ENCODE results near the gene CTNND2.

Gene CTNND2

DNA sequence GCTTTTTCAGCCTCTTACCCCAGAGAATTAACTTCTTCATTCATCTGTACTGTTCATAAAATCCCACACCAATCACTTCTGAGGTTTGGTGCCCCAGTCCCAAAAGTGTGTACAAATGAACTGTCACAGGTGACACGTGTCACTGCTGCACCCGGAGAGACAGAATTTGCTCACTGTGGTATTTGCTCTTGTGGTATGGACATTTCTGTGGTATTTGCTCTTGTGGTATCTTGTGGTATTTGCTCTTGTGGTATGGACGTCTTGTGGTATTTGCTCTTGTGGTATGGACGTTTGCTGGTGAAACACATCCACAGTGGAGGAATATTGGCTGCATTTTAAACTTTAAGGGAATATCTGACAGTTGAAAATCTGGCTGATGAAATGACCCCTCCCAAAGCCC is 928.3 kb downstream of the CTNND2 start:
- Histone ChIP-seq H3K27ac (ENCODE audit: insufficient read depth, low read depth, low read length, poor library complexity, severe bottlenecking) (no peak overlapping the region), H3K9me3 (ENCODE audit: control insufficient read depth, low read length) (no peaks in the 10 kb centered on the region), H3K27me3 (ENCODE audit: control insufficient read depth, insufficient read depth, low read length, poor library complexity, severe bottlenecking) (no peaks in the 10 kb centered on the region), H3K4me1 (ENCODE audit: control insufficient read depth, insufficient read depth, low read length) (no peaks in the 10 kb centered on the region), H3K4me3 (ENCODE audit: insufficient read depth, low read depth, low read length) (no peak overlapping the region), H3K36me3 (ENCODE audit: control insufficient read depth, insufficient read depth, low read length) (peaks cover 5% of the 10 kb centered on the region)
- 94% methylated on average over 4 of the region's 4 CpGs for WGBS, 2 experiments

- no peak overlapping the region for H3K4me3 ChIP-seq (ENCODE audit: insufficient read depth, low read depth, low read length)
- no peaks in the 10 kb centered on the region for H3K9me3 ChIP-seq (ENCODE audit: control insufficient read depth, low read length)
- no peak overlapping the region for H3K27ac ChIP-seq (ENCODE audit: insufficient read depth, low read depth, low read length, poor library complexity, severe bottlenecking)
- H3K4me1 ChIP-seq (ENCODE audit: control insufficient read depth, insufficient read depth, low read length): peaks cover 3% of the 10 kb centered on the region
- peaks cover 5% of the 10 kb centered on the region for H3K36me3 ChIP-seq (ENCODE audit: control insufficient read depth, insufficient read depth, low read length)
- 93% methylated on average over 2 of the region's 2 CpGs for WGBS, 2 experiments
- no peaks in the 10 kb centered on the region for H3K27me3 ChIP-seq (ENCODE audit: control insufficient read depth, insufficient read depth, low read length, poor library complexity, severe bottlenecking)
Observed at GRCh38 chr5:10974850-10975249, 929.4 kb downstream of the CTNND2 start.

- Histone ChIP-seq H3K27ac (ENCODE audit: insufficient read depth, low read depth, low read length, poor library complexity, severe bottlenecking) (no peak overlapping the region), H3K4me3 (ENCODE audit: insufficient read depth, low read depth, low read length) (no peak overlapping the region), H3K9me3 (ENCODE audit: control insufficient read depth, low read length) (no peaks in the 10 kb centered on the region), H3K27me3 (ENCODE audit: control insufficient read depth, insufficient read depth, low read length, poor library complexity, severe bottlenecking) (no peaks in the 10 kb centered on the region), H3K4me1 (ENCODE audit: control insufficient read depth, insufficient read depth, low read length) (peaks cover 5% of the 10 kb centered on the region), H3K36me3 (ENCODE audit: control insufficient read depth, insufficient read depth, low read length) (peaks cover 5% of the 10 kb centered on the region)
- WGBS, 2 experiments: 94 to 95% methylated on average over 14 of the region's 14 CpGs
Observed at GRCh38 chr5:10973316-10973715, 930.9 kb downstream of the CTNND2 start.

GRCh38 chr5:10969684-10970180 is 934.5 kb downstream of the CTNND2 start:
- Histone ChIP-seq H3K4me1 (ENCODE audit: control insufficient read depth, insufficient read depth, low read length) (peaks cover 5% of the 10 kb centered on the region), H3K9me3 (ENCODE audit: control insufficient read depth, low read length) (no peaks in the 10 kb centered on the region), H3K36me3 (ENCODE audit: control insufficient read depth, insufficient read depth, low read length) (peaks cover 5% of the 10 kb centered on the region), H3K27me3 (ENCODE audit: control insufficient read depth, insufficient read depth, low read length, poor library complexity, severe bottlenecking) (no peaks in the 10 kb centered on the region), H3K27ac (ENCODE audit: insufficient read depth, low read depth, low read length, poor library complexity, severe bottlenecking) (no peak overlapping the region), H3K4me3 (ENCODE audit: insufficient read depth, low read depth, low read length) (no peak overlapping the region)
- 84 to 85% methylated on average over 8 of the region's 8 CpGs for WGBS, 2 experiments

DNA sequence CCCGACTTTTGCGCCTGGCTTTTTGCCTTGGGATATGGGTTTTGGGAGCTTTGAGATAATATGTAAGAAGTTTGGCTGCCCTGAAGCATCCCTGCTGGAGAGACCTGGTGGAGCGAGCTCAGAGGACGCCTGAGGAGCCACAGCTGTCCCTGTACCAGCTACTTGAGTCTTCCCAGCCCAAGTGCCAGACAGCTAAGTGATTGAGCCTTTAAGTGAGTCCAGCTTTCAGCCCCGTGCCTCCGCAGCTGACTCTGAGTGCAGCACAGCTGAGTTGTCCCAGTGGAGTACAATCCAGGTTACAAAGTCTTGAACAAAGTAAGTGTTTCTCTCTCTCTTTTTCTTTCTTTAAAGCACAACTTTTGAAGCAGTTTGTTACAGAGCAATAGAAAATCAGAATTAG is 939.4 kb downstream of the CTNND2 start:
- H3K27me3 ChIP-seq (ENCODE audit: control insufficient read depth, insufficient read depth, low read length, poor library complexity, severe bottlenecking): no peaks in the 10 kb centered on the region
- H3K9me3 ChIP-seq (ENCODE audit: control insufficient read depth, low read length): no peaks in the 10 kb centered on the region
- no peaks in the 10 kb centered on the region for H3K36me3 ChIP-seq (ENCODE audit: control insufficient read depth, insufficient read depth, low read length)
- WGBS, 2 experiments: 93% methylated on average over 6 of the region's 6 CpGs
- H3K4me1 ChIP-seq (ENCODE audit: control insufficient read depth, insufficient read depth, low read length): peaks cover under 1% of the 10 kb centered on the region
- H3K4me3 ChIP-seq (ENCODE audit: insufficient read depth, low read depth, low read length): no peak overlapping the region
- H3K27ac ChIP-seq (ENCODE audit: insufficient read depth, low read depth, low read length, poor library complexity, severe bottlenecking): no peak overlapping the region

DNA sequence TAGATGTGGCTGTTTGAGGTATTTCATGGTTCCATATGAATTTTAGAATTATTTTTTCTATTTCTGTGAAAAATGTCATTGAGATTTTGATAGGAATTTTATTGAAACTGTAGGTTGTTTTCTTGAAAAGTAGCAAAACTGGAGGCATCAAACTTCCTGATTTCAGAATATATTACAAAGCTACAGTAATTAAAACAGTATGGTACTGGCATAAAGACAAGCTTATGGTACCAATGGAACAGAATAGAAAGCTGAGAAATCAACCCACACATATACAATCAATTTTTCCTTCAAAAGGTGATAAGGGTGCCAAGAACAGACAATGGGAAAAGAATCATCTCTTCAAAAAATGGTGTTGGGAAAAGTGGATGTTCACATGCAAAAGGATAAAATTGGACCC is 945.5 kb downstream of the CTNND2 start:
- H3K4me3 ChIP-seq (ENCODE audit: insufficient read depth, low read depth, low read length): no peak overlapping the region
- H3K4me1 ChIP-seq (ENCODE audit: control insufficient read depth, insufficient read depth, low read length): no peaks in the 10 kb centered on the region
- H3K36me3 ChIP-seq (ENCODE audit: control insufficient read depth, insufficient read depth, low read length): no peaks in the 10 kb centered on the region
- no peaks in the 10 kb centered on the region for H3K27me3 ChIP-seq (ENCODE audit: control insufficient read depth, insufficient read depth, low read length, poor library complexity, severe bottlenecking)
- H3K9me3 ChIP-seq (ENCODE audit: control insufficient read depth, low read length): no peaks in the 10 kb centered on the region
- H3K27ac ChIP-seq (ENCODE audit: insufficient read depth, low read depth, low read length, poor library complexity, severe bottlenecking): no peak overlapping the region

DNA sequence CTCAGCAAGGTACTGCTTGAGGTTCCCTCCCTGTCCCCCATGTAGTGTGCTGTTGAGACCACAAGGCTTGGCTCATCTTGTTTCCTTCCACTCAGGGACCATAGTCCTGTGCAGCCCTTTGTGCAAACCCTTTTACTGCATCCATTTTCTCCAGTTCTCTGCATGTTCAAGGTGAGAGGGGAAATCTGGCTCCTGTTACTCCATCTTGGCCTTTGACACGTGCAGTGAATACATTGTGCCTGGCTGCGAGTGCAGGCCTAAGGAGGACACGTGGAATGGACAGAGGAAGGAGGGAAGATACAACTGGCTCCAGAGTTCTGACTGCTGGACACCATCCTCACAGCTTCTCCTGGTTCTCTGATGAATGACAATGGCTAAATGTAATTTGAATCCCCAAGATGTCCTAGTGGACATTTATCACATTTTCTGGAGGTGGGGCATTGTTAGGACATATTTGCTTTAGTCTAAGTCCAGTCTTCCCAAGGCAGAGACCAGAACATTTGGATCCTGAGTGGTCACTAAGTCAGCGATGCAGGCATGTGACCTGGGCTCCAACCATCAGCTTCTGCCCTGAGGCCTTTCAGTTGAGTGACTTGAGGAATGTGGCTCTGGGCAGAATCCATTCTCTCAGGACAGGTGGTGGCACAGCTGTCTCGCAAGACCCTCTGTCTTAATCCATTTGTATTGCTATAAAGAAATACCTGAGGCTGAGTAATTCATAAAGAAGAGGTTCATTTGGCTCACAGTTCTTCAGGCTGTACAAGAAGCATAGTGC is 954.2 kb downstream of the CTNND2 start:
- Histone ChIP-seq H3K4me1 (ENCODE audit: control insufficient read depth, insufficient read depth, low read length) (no peaks in the 10 kb centered on the region), H3K27ac (ENCODE audit: insufficient read depth, low read depth, low read length, poor library complexity, severe bottlenecking) (no peak overlapping the region), H3K27me3 (ENCODE audit: control insufficient read depth, insufficient read depth, low read length, poor library complexity, severe bottlenecking) (no peaks in the 10 kb centered on the region), H3K9me3 (ENCODE audit: control insufficient read depth, low read length) (no peaks in the 10 kb centered on the region), H3K4me3 (ENCODE audit: insufficient read depth, low read depth, low read length) (no peak overlapping the region), H3K36me3 (ENCODE audit: control insufficient read depth, insufficient read depth, low read length) (no peaks in the 10 kb centered on the region)
- 73 to 75% methylated on average over 5 of the region's 5 CpGs for WGBS, 2 experiments

DNA sequence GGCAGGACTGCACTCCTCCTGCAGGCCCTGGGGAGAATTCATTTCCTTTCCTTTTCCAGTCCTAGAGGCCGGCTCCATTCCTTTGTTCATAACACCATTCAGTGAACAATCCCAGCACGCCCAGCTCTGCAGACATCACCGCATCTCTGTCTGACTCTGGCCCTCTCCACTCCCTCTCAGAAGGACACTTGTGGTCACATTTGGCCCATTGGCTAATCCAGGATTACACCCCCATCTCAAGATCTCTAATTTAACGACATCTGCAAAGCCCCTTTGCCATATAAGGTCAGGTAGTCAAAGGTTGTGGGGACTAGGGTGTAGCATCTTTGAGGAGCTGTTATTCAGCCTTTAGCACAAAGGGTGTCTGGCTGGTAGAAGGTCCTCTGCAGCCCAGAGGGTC is 958.2 kb downstream of the CTNND2 start:
- Histone ChIP-seq H3K27me3 (ENCODE audit: control insufficient read depth, insufficient read depth, low read length, poor library complexity, severe bottlenecking) (no peaks in the 10 kb centered on the region), H3K4me1 (ENCODE audit: control insufficient read depth, insufficient read depth, low read length) (no peaks in the 10 kb centered on the region), H3K4me3 (ENCODE audit: insufficient read depth, low read depth, low read length) (no peak overlapping the region), H3K27ac (ENCODE audit: insufficient read depth, low read depth, low read length, poor library complexity, severe bottlenecking) (no peak overlapping the region), H3K36me3 (ENCODE audit: control insufficient read depth, insufficient read depth, low read length) (no peaks in the 10 kb centered on the region), H3K9me3 (ENCODE audit: control insufficient read depth, low read length) (no peaks in the 10 kb centered on the region)
- 83 to 87% methylated on average over 4 of the region's 4 CpGs for WGBS, 2 experiments

- Histone ChIP-seq H3K27me3 (ENCODE audit: control insufficient read depth, insufficient read depth, low read length, poor library complexity, severe bottlenecking) (no peaks in the 10 kb centered on the region), H3K4me1 (ENCODE audit: control insufficient read depth, insufficient read depth, low read length) (no peaks in the 10 kb centered on the region), H3K36me3 (ENCODE audit: control insufficient read depth, insufficient read depth, low read length) (no peaks in the 10 kb centered on the region), H3K27ac (ENCODE audit: insufficient read depth, low read depth, low read length, poor library complexity, severe bottlenecking) (no peak overlapping the region), H3K4me3 (ENCODE audit: insufficient read depth, low read depth, low read length) (no peak overlapping the region), H3K9me3 (ENCODE audit: control insufficient read depth, low read length) (no peaks in the 10 kb centered on the region)
- WGBS, 2 experiments: 94 to 98% methylated on average over 4 of the region's 4 CpGs
Observed at GRCh38 chr5:10941900-10942299, 962.3 kb downstream of the CTNND2 start.

- no peaks in the 10 kb centered on the region for H3K9me3 ChIP-seq (ENCODE audit: control insufficient read depth, low read length)
- WGBS, 2 experiments: 92 to 95% methylated on average over 14 of the region's 14 CpGs
- H3K27ac ChIP-seq (ENCODE audit: insufficient read depth, low read depth, low read length, poor library complexity, severe bottlenecking): no peak overlapping the region
- no peaks in the 10 kb centered on the region for H3K27me3 ChIP-seq (ENCODE audit: control insufficient read depth, insufficient read depth, low read length, poor library complexity, severe bottlenecking)
- no peak overlapping the region for H3K4me3 ChIP-seq (ENCODE audit: insufficient read depth, low read depth, low read length)
- no peaks in the 10 kb centered on the region for H3K36me3 ChIP-seq (ENCODE audit: control insufficient read depth, insufficient read depth, low read length)
- H3K4me1 ChIP-seq (ENCODE audit: control insufficient read depth, insufficient read depth, low read length): peaks cover 4% of the 10 kb centered on the region
Observed at GRCh38 chr5:10936081-10936855, 968.0 kb downstream of the CTNND2 start.
